ENCODE results near the gene PTCH1.

PTCH1 gene

GRCh38 chr9:95512709-95513095 lies 4.1 kb downstream of the PTCH1 start:
- no peak overlapping the region for H3K4me3 ChIP-seq (ENCODE audit: low read depth, low read length)

DNA sequence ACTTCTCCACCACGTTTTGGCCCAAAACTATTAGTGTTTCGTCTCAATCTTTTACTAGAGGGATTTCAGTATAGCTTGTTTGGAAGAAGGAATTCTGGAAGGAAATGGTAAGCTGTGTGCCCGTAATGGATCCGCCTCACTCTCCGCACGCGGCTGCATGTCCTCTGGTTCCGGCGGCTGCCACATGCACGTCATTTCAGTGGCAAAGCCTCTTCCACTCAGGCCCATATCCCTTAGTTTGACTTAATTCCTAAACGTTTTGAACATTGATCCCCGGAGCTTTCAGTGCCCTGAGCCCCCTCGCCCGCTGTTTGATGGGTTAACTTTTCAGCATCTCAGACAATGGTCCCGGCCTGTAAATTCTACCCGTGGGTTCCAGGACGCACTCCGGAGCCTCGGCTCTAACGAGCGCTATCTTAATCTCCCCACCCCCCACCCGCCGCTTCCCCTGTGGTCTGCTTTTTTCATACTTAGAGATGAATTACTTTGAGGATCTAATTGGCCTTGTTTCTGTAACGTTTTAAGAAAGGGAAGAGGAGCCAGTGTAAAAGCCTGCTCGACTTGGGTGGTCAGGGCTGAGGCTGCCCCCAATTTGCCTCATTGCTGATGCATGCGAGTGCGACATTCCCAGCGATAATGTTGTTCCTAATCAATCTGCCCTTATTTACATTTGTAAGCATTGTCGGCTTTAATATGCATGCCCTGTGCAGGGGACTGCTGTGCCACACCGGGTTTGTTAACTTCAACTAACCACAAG lies 4.6 kb downstream of the PTCH1 start:
- peak overlapping the region; percentile 58 for H3K4me3 ChIP-seq (ENCODE audit: low read depth, low read length)

DNA sequence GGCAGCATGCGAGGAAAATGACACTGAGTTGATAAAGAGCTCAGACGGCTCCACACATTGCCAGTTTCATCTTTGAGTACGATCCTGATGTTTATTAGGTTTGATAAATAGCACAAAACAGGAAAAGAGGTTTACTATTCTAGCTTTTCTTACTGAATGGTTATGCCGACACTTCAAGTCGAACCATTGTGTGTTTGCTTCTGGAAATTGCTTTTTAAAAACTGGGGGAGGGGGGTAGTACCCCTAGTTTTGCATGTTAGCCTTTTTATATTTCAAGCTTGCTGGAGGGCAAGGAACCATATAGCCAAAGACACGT lies 5.2 kb downstream of the PTCH1 start:
- H3K4me3 ChIP-seq (ENCODE audit: low read depth, low read length) = peak overlapping the region; percentile 58

DNA sequence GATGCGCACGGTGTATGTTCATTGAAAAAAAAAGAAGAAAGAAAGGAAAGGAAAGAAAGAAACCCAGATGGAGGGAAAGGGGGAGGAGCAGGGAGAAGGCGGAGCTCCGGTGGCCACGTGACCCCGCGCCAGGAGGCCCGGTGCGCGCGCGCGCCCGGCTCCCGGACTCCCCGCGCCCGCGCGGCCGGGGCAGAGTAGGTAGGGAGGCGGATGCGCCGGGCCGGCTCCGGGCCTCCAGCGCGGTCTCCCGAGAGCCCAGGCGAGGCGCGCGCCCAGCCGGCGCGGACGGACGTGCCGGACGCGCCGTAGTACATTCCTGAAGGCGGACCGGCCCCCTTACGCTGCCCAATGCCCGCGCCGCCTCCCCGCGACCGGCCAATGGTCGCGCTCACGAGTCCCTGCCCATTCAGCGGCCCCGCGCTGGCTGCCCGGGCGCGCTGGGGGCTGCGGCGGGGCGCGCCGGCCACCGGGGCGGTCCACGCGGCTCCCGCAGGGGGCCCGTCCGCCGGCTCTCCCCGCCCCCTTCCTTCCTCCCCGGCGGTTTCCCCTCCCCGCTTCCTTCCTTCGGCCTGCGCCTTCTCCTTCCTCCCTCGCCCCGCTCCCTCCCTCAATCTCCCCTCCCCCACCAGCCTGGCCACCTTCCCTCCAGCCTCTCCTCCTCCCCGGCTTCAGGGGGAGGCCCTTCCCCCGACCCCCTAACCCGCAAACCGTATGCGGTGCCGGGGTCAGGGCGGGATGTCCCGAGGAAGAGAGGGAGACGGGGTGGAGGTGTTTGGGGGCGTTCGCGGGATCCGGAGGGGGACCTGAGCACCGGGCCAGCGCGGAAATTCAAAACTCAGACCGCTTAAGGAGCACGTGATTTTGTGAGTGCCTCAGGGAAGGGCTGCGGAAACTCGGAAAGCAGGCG lies 5.8 kb downstream of the PTCH1 start:
- H3K4me3 ChIP-seq (ENCODE audit: low read depth, low read length) = peak overlapping the region; percentile 58

DNA sequence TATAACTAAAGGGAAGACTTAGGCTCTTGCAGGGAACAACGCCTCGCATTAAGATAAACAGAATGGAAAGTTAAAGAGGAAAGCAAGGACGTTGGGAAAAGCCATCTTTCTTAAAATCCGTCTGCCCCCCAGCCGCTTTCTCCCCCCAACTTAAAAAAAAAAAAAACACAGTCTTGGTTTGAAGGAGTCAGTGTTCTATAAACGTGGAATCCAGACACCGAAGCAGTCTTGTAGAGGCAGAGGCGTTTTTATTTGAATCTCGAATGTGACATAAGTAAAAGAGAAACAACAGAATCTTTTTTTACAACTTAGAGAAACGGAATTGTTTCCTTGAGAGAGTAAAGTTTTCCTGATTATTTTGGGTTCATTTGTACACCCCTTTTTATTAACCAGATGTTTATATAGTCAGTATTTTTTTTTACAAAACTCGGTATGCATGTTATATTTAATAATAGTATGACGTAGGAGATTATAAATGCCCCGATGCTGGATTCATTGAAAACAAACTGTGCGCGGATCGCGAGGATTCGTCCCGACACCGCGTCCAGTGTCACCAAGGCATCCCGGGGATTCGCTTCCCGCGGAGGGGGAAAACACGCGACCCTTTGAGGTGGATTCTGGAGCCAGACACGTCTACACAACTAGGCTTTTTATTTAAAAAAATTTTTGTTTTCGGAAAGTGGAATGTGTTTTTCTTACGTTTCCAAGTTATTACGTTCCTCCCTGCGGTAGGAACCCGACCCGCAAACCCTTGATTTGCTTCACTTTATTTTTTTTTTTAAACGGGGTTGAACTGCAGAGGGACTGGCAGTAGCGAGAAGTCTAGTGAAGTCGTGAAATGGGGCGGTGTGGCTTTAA lies 6.7 kb downstream of the PTCH1 start:
- peak overlapping the region; percentile 58 for H3K4me3 ChIP-seq (ENCODE audit: low read depth, low read length)

GRCh38 chr9:95508968-95509850 lies 7.6 kb downstream of the PTCH1 start:
- peak overlapping the region; percentile 75 for H3K4me3 ChIP-seq (ENCODE audit: low read depth, low read length)

GRCh38 chr9:95508242-95508967 lies 8.4 kb downstream of the PTCH1 start:
- peak overlapping the region; percentile 75 for H3K4me3 ChIP-seq (ENCODE audit: low read depth, low read length)

- peak overlapping the region; percentile 75 for H3K4me3 ChIP-seq (ENCODE audit: low read depth, low read length)
Measured at GRCh38 chr9:95507464-95508241, 9.1 kb downstream of the PTCH1 start.

DNA sequence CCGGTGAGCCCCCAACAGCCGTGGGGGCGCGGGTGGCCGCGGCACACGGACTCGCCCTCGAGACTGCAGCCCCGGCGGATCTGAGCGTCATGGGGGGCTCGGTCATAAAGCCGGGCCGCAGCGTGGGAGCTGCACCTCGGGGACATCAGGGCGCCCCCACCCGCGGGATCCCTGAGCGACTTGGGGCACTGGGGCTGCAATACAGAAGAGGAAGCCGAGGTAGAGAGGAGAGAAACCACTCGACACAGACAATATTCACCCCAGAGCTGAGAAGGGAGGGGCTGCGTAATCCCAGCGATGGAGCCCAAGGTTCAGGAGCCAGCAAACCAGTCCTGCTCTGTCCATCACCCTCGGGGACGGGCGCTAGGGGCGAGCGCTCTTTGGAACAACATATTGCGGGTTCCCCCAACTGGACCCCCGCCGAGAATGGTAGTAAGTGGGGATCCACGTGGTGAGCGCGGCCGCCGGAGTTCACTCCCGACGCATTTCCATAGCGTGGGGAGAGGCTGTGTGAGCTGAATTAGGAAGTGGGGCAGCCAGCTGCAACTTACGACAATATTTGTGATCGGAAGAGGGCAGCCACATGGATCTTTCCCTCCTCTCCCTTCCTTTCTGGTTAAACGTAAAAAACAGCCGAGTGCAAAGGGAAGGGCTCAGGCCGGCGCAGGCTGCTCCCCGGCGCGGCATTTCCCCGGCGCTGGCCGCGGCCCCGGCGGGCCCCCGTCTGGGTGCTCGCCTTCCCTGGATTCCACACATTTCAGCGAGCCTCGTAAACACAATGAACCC lies 9.9 kb downstream of the PTCH1 start:
- H3K4me3 ChIP-seq (ENCODE audit: low read depth, low read length) = peak overlapping the region; percentile 75

GRCh38 chr9:95506428-95506677 lies 10.4 kb downstream of the PTCH1 start:
- H3K4me3 ChIP-seq (ENCODE audit: low read depth, low read length) = peak overlapping the region; percentile 75

DNA sequence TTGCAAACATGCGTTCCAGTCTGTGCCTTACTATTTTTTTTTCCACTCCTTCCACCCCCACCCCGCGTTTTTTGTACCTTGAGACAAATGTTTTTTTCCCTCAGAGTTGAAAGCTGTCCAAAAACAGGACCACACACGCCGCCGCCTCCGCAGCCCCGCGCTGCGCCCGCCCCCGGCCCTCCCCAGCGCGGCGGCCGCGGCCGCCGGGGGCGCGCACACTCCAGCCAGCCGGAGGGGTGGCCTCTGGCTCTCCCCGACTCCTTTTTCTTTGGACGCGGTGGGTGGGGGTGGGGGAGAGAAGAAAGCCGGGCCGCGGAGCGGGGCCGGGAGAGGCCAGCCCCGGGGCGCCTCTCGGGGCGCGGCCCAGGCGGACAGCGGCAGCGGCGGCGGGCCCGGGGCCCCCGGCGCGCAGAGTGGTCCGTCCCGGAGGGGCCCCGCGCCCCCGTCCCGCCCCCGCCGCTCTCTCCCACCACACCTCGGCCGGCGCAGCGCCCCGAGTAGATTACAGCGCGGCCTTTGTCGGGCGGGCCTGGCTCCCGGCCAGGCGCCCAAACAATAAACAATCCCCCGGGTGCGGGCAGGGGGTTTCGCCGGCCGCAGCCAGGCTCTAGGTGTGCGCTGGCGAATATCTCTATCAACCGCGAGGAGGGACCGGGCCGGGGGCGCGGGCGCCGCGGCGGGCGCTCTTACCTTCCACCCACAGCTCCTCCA lies 10.9 kb downstream of the PTCH1 start:
- peak overlapping the region; percentile 75 for H3K4me3 ChIP-seq (ENCODE audit: low read depth, low read length)

- H3K4me3 ChIP-seq (ENCODE audit: low read depth, low read length) = peak overlapping the region; percentile 40
Measured at GRCh38 chr9:95505072-95505716, 11.6 kb downstream of the PTCH1 start.

DNA sequence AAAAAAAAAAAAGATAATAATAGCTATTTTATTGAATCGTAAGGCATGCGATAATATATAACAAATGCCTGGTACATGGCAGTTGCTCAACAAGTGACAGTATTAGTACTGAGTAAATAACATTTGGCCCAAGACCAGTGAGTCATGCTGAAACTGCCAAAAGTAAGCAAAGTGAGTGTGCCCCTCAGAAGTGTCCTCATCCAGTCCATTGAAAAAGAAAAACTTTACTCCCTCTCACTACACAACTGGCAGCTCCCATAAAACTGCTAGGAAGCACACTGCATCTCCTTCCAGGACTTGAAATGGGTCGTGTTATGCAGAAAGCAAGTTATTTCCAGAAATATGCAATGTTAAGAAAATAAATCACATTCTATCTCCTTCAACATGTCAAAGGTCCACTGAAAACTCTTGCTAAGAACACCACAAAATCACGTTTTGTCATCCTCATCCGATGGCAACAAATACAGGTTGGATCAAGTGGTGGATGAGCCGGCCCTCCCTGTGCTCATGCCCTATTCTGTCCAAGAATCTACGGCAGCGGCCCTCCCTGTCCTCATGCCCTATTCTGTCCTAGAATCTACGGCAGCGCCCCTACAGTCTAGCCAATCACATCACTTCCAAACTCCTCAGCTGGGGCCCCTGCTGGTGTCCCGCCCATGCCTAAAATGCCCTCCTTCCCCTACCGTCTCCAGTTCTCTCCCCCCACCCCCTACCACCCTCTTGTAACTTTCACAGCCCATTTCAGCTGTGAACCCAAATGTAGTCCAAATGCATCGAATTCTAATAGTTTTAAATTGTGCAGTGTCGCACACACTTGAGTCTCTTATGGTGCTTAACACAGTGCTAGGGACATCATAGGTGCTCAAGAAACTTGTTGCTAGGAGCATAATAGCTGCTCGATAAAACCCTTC lies 12.5 kb downstream of the PTCH1 start:
- H3K4me3 ChIP-seq (ENCODE audit: low read depth, low read length) = no peak overlapping the region

DNA sequence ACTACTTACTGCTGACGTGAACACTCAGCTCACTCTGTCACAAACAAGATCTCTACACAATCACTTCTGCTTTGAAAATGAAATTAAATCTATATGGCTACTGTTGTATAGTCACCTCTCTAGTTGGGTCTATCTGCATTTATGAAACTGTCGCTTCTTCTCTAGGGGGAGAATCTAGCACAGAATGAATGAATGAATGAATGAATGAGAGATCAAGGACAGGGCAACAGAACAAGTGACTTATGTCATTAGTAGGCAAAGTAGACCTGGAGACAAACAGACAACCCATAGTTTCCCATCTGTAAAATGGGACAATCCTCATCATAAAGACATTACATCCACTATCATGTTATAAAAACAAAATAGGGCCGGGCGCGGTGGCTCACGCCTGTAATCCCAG lies 13.4 kb downstream of the PTCH1 start:
- no peak overlapping the region for H3K4me3 ChIP-seq (ENCODE audit: low read depth, low read length)

GRCh38 chr9:95502248-95502647 lies 14.5 kb downstream of the PTCH1 start:
- H3K4me3 ChIP-seq (ENCODE audit: low read depth, low read length) = no peak overlapping the region

- H3K4me3 ChIP-seq (ENCODE audit: low read depth, low read length) = no peak overlapping the region
Measured at GRCh38 chr9:95499847-95500246, 16.9 kb downstream of the PTCH1 start.

All from iPS-11a (cell line).